Measurements from ENCODE around the gene AKTIP. TPM values are rescaled to one million over a fixed set of nuclear protein-coding genes. Genes with fewer than 3 reads are reported as not detected.

Gene AKTIP
- total RNA-seq, 1 donor, result 29.6 TPM

- DNase-seq (ENCODE audit: low read depth), result peak; percentile 34
- TF ChIP-seq, protein P1, sequence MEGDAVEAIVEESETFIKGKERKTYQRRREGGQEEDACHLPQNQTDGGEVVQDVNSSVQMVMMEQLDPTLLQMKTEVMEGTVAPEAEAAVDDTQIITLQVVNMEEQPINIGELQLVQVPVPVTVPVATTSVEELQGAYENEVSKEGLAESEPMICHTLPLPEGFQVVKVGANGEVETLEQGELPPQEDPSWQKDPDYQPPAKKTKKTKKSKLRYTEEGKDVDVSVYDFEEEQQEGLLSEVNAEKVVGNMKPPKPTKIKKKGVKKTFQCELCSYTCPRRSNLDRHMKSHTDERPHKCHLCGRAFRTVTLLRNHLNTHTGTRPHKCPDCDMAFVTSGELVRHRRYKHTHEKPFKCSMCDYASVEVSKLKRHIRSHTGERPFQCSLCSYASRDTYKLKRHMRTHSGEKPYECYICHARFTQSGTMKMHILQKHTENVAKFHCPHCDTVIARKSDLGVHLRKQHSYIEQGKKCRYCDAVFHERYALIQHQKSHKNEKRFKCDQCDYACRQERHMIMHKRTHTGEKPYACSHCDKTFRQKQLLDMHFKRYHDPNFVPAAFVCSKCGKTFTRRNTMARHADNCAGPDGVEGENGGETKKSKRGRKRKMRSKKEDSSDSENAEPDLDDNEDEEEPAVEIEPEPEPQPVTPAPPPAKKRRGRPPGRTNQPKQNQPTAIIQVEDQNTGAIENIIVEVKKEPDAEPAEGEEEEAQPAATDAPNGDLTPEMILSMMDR (IDR thresholded peaks at IDR 0.05; ENCODE audit: insufficient read depth, low read length), result no peak
- H3K4me3 ChIP-seq (ENCODE audit: low read depth, low read length), result no peak overlapping the region
Observed at GRCh38 chr16:53504665-53505064, 1.7 kb upstream of the AKTIP start.

- H3K4me3 ChIP-seq (ENCODE audit: low read depth, low read length), result peak overlapping the region; percentile 72
- TF ChIP-seq, protein P1 (IDR thresholded peaks at IDR 0.05; ENCODE audit: insufficient read depth, low read length), result no peak
- peak; percentile 72 for DNase-seq (ENCODE audit: low read depth)
Observed at GRCh38 chr16:53503991-53504663, 1.1 kb upstream of the AKTIP start.

- peak overlapping the region; percentile 72 for H3K4me3 ChIP-seq (ENCODE audit: low read depth, low read length)
- peak; percentile 100 for DNase-seq (ENCODE audit: low read depth)
- TF ChIP-seq, protein P1 (IDR thresholded peaks at IDR 0.05; ENCODE audit: insufficient read depth, low read length), result no peak
Observed at GRCh38 chr16:53503270-53503923, 388 bp upstream of the AKTIP start.

GRCh38 chr16:53501216-53501859, 1.7 kb downstream of the AKTIP start:
- peak overlapping the region; percentile 88 for H3K4me3 ChIP-seq (ENCODE audit: low read depth, low read length)
- TF ChIP-seq, protein P1 (IDR thresholded peaks at IDR 0.05; ENCODE audit: insufficient read depth, low read length), result no peak
- peak; percentile 20 for DNase-seq (ENCODE audit: low read depth)

GRCh38 chr16:53498984-53499383, 4.0 kb downstream of the AKTIP start:
- DNase-seq (ENCODE audit: low read depth), result no peak
- H3K4me3 ChIP-seq (ENCODE audit: low read depth, low read length), result no peak overlapping the region
- TF ChIP-seq, protein P1 (IDR thresholded peaks at IDR 0.05; ENCODE audit: insufficient read depth, low read length), result no peak

DNA sequence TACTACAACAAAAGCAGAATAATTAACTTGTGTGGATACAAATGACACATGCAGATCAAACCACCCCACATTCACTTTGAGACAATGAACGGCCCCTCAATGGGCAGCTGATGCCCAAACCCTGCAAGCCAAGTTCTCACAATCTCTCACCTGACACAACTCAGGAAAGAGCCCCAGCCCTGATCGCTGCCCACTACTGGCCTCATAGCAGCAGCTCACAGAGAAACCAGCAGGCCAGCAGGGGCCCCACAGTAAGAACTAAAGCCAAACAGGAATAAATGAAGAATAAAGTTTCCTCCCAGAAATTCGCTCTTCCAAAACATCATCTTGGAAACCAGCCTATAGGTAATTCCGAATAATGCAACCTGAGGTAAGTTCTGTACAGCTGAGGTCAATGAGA, 7.7 kb downstream of the AKTIP start:
- TF ChIP-seq, protein P1 (IDR thresholded peaks at IDR 0.05; ENCODE audit: insufficient read depth, low read length), result no peak
- H3K4me3 ChIP-seq (ENCODE audit: low read depth, low read length), result no peak overlapping the region
- no peak for DNase-seq (ENCODE audit: low read depth)
